RWPE1 (cell line): ENCODE results near the gene ORAI1.

ENCODE experiments used
- CTCF ChIA-PET: fragments of 350-600 bp; sonication (Branson Sonifier 250); formaldehyde crosslinking; extraction: SDS; loops from one replicate; lab custom pipeline; 2021; lab: Yijun Ruan, JAX
- POLR2A ChIA-PET: fragments of 400-600 bp; formaldehyde crosslinking; extraction: SDS; loops from one replicate; lab custom pipeline; 2020; ENCODE audit warnings: antibody characterized with exemption; ENCODE audit not compliant: low non-redundant PET; lab: Yijun Ruan, JAX
- DNase-seq: peaks from one replicate; pipeline ENCODE4 v3.0.0; 2012; ENCODE audit warnings: low spot score
- H3K27ac ChIP-seq: fragments of 450-650 bp; 2 replicates; pipeline ENCODE4 v1.5.1; 2017
- TF ChIP-seq, protein P1 (sequence below): fragments of 450-650 bp; conservative IDR thresholded peaks from 2 replicates; pipeline ENCODE4 v1.5.1; 2017; ENCODE audit warnings: low read depth, mild to moderate bottlenecking

Gene ORAI1

DNA sequence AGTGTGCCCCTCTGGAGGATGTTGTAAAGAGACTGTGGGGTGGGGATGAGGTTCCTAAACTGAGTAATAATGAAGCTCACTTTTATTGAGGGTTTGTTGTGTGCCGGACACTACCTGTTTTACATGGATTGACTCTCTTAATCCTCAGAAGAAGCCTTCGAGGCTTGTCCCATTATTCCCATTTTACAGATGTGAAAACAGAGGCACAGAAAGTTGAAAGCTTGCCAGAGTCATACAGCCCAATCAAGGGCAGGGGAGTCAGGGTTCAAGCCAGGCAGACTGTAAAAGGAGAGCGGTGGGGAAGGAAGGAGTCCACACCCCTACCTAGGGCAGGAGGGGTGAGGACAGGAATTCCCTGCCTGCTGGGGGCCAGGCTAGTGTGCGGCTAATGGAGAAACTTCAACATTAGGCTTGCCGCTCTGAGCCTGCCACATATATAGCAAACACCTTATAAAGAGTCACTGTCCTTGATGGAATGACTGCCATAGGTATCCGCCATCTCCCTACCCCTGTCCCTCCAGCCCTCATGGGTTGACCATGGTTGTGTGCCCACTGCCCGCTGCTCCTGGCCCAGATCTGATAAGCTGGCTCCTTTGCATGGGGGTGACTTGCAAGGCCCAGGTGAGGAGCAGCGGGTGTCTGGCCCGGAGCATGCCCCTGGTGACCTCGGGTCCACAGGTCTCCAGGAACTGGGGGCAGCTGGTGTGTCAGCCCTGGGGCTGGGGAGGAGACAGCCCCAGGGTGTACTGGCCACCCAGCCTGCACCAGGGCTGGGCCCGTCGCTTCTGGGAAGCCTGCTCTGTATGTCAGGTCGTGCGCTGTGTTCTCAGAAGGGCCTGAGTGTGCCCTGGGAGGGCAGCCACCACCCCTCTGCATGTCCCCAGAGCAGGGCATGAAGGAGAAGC, 12.2 kb downstream of the ORAI1 start:
- no peak for DNase-seq
- ChIA-PET POLR2A (no interaction called here), CTCF (interaction anchor here (0.7 kb wide), 1 partner anchor 1367 kb away, joined by 4 read pairs; no protein-coding TSS in a partner anchor)
- TF ChIP-seq, protein P1, sequence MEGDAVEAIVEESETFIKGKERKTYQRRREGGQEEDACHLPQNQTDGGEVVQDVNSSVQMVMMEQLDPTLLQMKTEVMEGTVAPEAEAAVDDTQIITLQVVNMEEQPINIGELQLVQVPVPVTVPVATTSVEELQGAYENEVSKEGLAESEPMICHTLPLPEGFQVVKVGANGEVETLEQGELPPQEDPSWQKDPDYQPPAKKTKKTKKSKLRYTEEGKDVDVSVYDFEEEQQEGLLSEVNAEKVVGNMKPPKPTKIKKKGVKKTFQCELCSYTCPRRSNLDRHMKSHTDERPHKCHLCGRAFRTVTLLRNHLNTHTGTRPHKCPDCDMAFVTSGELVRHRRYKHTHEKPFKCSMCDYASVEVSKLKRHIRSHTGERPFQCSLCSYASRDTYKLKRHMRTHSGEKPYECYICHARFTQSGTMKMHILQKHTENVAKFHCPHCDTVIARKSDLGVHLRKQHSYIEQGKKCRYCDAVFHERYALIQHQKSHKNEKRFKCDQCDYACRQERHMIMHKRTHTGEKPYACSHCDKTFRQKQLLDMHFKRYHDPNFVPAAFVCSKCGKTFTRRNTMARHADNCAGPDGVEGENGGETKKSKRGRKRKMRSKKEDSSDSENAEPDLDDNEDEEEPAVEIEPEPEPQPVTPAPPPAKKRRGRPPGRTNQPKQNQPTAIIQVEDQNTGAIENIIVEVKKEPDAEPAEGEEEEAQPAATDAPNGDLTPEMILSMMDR = no peak
- no peak overlapping the region for H3K27ac ChIP-seq

DNA sequence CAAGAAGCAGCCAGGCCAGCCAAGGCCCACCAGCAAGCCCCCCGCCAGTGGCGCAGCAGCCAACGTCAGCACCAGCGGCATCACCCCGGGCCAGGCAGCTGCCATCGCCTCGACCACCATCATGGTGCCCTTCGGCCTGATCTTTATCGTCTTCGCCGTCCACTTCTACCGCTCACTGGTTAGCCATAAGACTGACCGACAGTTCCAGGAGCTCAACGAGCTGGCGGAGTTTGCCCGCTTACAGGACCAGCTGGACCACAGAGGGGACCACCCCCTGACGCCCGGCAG, 15.0 kb downstream of the ORAI1 start:
- ChIA-PET POLR2A (no interaction called here), CTCF (no interaction called here)
- no peak for DNase-seq
- TF ChIP-seq, protein P1 = no peak
- peak overlapping the region; percentile 8; the same call in 1 of the 2 replicates for H3K27ac ChIP-seq

DNA sequence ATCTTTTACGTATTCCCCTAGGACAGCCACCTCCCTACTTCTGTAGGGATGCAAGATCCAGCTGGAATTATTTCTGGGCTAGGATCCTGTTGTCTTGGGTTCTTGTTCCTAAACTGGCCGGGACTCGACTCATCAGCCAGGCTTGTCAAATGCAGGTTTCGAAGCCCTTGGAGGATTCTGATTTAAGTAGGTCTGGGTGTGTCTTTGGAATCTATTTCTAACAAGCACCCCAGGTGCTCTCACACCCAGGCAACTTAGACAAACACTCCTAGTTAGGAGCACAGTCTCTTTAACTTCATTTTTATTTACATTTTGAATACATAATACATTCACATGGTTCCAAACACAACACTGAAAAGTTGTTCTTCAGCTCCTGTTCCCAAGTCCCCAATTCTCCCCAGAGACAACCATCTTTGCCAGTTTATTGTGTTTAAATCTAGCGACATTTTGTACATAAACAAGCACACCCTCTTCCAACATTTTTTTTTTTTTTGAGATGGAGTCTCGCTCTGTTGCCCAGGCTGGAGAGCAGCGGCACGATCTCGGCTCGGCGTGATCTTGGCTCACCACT, 22.2 kb downstream of the ORAI1 start:
- DNase-seq = no peak
- ChIA-PET POLR2A (no interaction called here), CTCF (interaction anchor here (0.6 to 1.3 kb wide), 3 partner anchors 20 to 289 kb away, joined by 3 to 4 read pairs (median 4); no protein-coding TSS in a partner anchor)
- H3K27ac ChIP-seq = peak overlapping the region; percentile 31
- TF ChIP-seq, protein P1 = no peak

DNA sequence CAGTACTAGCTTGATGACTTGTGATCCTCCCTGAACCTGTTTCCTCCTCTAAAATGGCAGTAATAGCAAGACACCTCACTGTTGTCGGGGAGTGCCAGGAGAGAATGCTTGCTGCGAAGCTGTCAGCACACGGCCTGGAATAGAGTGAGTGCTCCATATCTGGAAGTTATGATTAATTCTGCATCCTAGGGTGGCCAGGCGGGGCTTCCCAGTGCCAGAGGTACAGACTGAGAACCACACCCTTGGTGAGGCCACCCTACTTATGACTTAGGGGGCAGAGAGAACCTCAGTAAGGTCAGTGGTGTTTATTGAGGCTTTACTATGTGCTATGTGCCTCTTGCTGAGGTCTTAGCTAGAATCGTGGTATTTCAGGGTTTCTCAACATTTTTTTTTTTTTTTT, 23.0 kb downstream of the ORAI1 start:
- peak overlapping the region; percentile 22; the same call in 1 of the 2 replicates for H3K27ac ChIP-seq
- TF ChIP-seq, protein P1 = no peak
- POLR2A ChIA-PET = no interaction called here
- no peak for DNase-seq
- CTCF ChIA-PET = interaction anchor here (0.6 to 1.3 kb wide), 2 partner anchors 97 to 289 kb away, joined by 4 read pairs; no protein-coding TSS in a partner anchor

DNA sequence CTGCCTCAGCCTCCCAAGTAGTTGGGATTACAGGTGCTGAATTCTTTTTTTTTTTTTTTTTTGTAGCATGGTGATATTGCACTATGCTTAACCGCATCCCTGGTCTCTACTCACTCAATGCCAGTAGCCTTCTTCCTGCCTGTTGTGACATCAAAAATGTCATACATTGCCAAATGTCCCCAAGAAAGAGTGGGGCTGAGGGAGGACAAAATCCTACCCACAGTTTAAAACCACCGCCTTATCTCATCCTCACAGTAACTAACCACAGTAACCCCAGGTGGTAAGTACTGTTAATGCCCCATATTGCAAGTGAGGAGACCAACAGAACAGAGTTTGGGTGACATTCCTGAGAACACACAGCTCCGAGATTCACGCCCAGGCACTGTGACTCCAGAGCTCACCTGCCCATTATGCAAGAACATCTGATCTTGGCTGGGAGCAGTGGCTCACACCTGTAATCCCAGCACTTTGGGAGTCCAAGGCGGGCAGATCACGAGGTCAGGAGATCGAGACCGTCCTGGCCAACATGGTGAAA, 23.6 kb downstream of the ORAI1 start:
- DNase-seq = no peak
- TF ChIP-seq, protein P1 = no peak
- CTCF ChIA-PET = no interaction called here
- POLR2A ChIA-PET = no interaction called here
- no peak overlapping the region for H3K27ac ChIP-seq

DNA sequence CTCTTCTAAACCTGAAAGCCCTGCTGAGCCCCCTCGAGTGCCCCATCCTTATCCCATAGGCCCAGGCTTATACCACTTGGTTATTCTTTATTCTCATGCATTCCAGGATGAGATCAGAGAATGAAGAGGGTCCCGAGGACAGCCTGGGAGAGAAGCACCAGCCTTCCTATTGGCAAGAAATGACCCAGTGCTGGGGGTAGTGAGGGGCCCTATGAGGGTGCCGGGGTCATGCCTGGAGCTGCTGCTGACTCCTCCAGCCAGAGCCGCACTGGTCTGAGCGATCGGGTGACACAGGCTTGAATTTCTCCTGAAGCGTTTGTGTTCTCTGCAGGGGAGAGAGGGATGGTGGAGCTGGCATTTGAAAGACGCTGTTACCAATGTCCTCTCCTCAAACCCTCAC, 25.0 kb downstream of the ORAI1 start:
- ChIA-PET CTCF (interaction anchor here (0.5 to 0.8 kb wide), 2 partner anchors 17 to 125 kb away, joined by 3 to 4 read pairs; no protein-coding TSS in a partner anchor), POLR2A (interaction anchor here (0.5 kb wide), 1 partner anchor 26 kb away, joined by 6 read pairs; no protein-coding TSS in a partner anchor)
- no peak for DNase-seq
- H3K27ac ChIP-seq = no peak overlapping the region
- TF ChIP-seq, protein P1 = no peak
